CD4-positive, alpha-beta T cell (primary cell): Measurements from ENCODE around the gene ATP8A1. TPM values are rescaled to one million over a fixed set of nuclear protein-coding genes. Genes with fewer than 3 reads are reported as not detected.

Experiments used
- ATAC-seq: fragments of 200-7000 bp; cut with Tn5 transposase; one replicate; pipeline ENCODE4 v1.10.0; 2022; ENCODE audit warnings: mild to moderate bottlenecking; ENCODE audit not compliant: poor library complexity
- CTCF ChIA-PET: fragments of 350-600 bp; sonication (Branson Sonifier 250); formaldehyde crosslinking; loops from one replicate; lab custom pipeline; 2021; ENCODE audit warnings: antibody characterized with exemption, inconsistent platforms; lab: Charles Lee
- POLR2A ChIA-PET: fragments of 350-600 bp; sonication (Branson Sonifier 250); formaldehyde crosslinking; loops from one replicate; lab custom pipeline; 2021; ENCODE audit warnings: antibody characterized with exemption, inconsistent platforms; lab: Charles Lee
- DNase-seq, 14 experiments: peaks; one replicate each; pipeline ENCODE4 v3.0.0-alpha.2; 2013 to 2020; ENCODE audit warnings: mixed read lengths in 2 of 14
- H3K27ac ChIP-seq, 2 donors: one replicate each; pipeline versions ENCODE4 v1.5.1 to v1.7.0; 2013; ENCODE audit warnings: low read length in 2 of 2, low read depth in 1 of 2, mild to moderate bottlenecking in 1 of 2
- H3K27me3 ChIP-seq, 2 experiments: 1 replicate in 1 of 2; 2 replicates in 1 of 2; pipeline versions ENCODE4 v1.6.1 to v1.7.0; 2013; ENCODE audit warnings: low read length in 2 of 2, control low read depth in 1 of 2, mild to moderate bottlenecking in 1 of 2, moderate library complexity in 1 of 2; ENCODE audit not compliant: insufficient read depth in 2 of 2, control insufficient read depth in 1 of 2
- H3K36me3 ChIP-seq: one replicate; pipeline ENCODE4 v1.6.1; 2013; ENCODE audit warnings: low read length, control low read depth; ENCODE audit not compliant: insufficient read depth
- H3K4me1 ChIP-seq: one replicate; pipeline ENCODE4 v1.6.1; 2013; ENCODE audit warnings: low read length, control low read depth; ENCODE audit not compliant: insufficient read depth
- H3K4me3 ChIP-seq: one replicate; pipeline ENCODE4 v1.5.1; 2013; ENCODE audit warnings: mild to moderate bottlenecking, low read length, moderate library complexity
- H3K9me3 ChIP-seq, 2 experiments: 1 replicate in 1 of 2; 2 replicates in 1 of 2; pipeline versions ENCODE4 v1.6.1 to v1.7.0; 2013; ENCODE audit warnings: low read length in 2 of 2, mild to moderate bottlenecking in 2 of 2, control low read depth in 1 of 2, moderate library complexity in 1 of 2; ENCODE audit not compliant: control insufficient read depth in 1 of 2, insufficient read depth in 1 of 2
- H3K27ac Mint-ChIP-seq: one replicate; pipeline ENCODE4 v1.8.0; 2020; ENCODE audit warnings: mixed read lengths
- H3K27me3 Mint-ChIP-seq: one replicate; pipeline ENCODE4 v1.8.0; 2021; ENCODE audit warnings: mixed read lengths
- H3K36me3 Mint-ChIP-seq: one replicate; pipeline ENCODE4 v1.8.0; 2021; ENCODE audit warnings: low read depth, mixed read lengths
- H3K4me1 Mint-ChIP-seq: one replicate; pipeline ENCODE4 v1.8.0; 2021; ENCODE audit warnings: low read depth, mixed read lengths
- H3K4me3 Mint-ChIP-seq: one replicate; pipeline ENCODE4 v1.8.0; 2020; ENCODE audit warnings: mild to moderate bottlenecking, mixed read lengths
- H3K9me3 Mint-ChIP-seq: one replicate; pipeline ENCODE4 v1.8.0; 2020; ENCODE audit warnings: mixed read lengths
- CTCF ChIP-seq: fragments of 200-600 bp; IDR thresholded peaks from one replicate; pipeline ENCODE4 v1.8.0; 2022; ENCODE audit warnings: antibody characterized with exemption, mild to moderate bottlenecking
- intact Hi-C, 2 experiments: fragments of 100-400 bp; cut with DNase I in 1 of 2; cut with micrococcal nuclease in 1 of 2; formaldehyde crosslinking; loops; one replicate each; pipeline versions ENCODE4 v1.15.1 to v1.9.0; 2023 to 2025; cut with DNase I, micrococcal nuclease
- polyA plus RNA-seq, 2 donors: library from polyadenylated mRNA; unstranded; fragments of 120-200 nt; gene quantifications; one replicate each; pipeline ENCODE4 v1.2.1, GENCODE V29; 2013
- total RNA-seq, 174 experiments: library from RNA in 2 of 174; stranded (reverse) in 2 of 174; gene quantifications; one replicate each; pipeline ENCODE4 v1.2.3 and lab custom pipeline; 2021 to 2026

Gene ATP8A1
- total RNA-seq, result 10 to 100 TPM; 44.9 to 45.5 TPM
- polyA plus RNA-seq (2013, experiment 1 of 2), result 47.6 TPM
- 42.5 TPM for polyA plus RNA-seq (2013, experiment 2 of 2)
- total RNA-seq (lab: John Stamatoyannopoulos, UW), result 18.7 to 337 (median 105) reads per million in 172 experiments

- intact Hi-C loops, result loop anchor here (1.0 to 10.0 kb wide), 4 partner anchors 29 to 722 kb away; partner anchors contain the start of genes DCAF4L1 (in 1 of the 2) and TMEM33 (in 1 of the 2)
Measured at GRCh38 chr4:42656944-42657792, at the start of gene ATP8A1. Gene ATP8A1, minus strand, starts transcription at chr4:42657105. Its CDS starts 232 bp downstream, at chr4:42656873.

GRCh38 chr4:42706086-42706485 lies 49.2 kb upstream of the ATP8A1 start:
- Histone ChIP-seq H3K4me1 (no peaks in the 10 kb centered on the region), H3K9me3 (no peaks in the 10 kb centered on the region), H3K36me3 (no peaks in the 10 kb centered on the region), H3K4me3 (no peak overlapping the region), H3K27me3 (no peaks in the 10 kb centered on the region), H3K27ac (no peak overlapping the region)
- Mint-ChIP-seq H3K4me1 (no peaks in the 10 kb centered on the region), H3K36me3 (no peaks in the 10 kb centered on the region), H3K4me3 (no peak overlapping the region), H3K27me3 (peaks cover 10% of the 10 kb centered on the region), H3K9me3 (no peaks in the 10 kb centered on the region), H3K27ac (no peak overlapping the region)
- intact Hi-C loops, result no loop called here
- TF ChIP-seq CTCF, result no peak
- ChIA-PET CTCF (no interaction called here), POLR2A (no interaction called here)
- ATAC-seq (no peak), DNase-seq (no peak)

More at GRCh38 chr4:42656944-42657792, at the start of gene ATP8A1:
- peak within 1 kb of the TSS; percentile 71 to 91 for H3K27ac ChIP-seq
- Mint-ChIP-seq H3K4me3 (peak within 1 kb of the TSS; percentile 98), H3K4me1 (peaks cover 51% of the 10 kb centered on the region), H3K27ac (peak within 1 kb of the TSS; percentile 95), H3K27me3 (no peaks in the 10 kb centered on the region), H3K9me3 (peaks cover 2% of the 10 kb centered on the region), H3K36me3 (peaks cover 26% of the 10 kb centered on the region)
- H3K4me1 ChIP-seq, result peaks cover 25% of the 10 kb centered on the region
- ATAC-seq (peak; percentile 91), DNase-seq (peak; percentile 85 to 98 (median 92))
- TF ChIP-seq CTCF, result no peak
- no peaks in the 10 kb centered on the region for H3K36me3 ChIP-seq
- ChIA-PET CTCF (interaction anchor here (1.4 to 1.6 kb wide), 2 partner anchors 22 to 28 kb away, joined by 3 to 9 read pairs; no protein-coding TSS in a partner anchor), POLR2A (interaction anchor here (0.6 to 3.2 kb wide), 22 partner anchors 9 to 98 kb away, joined by 3 to 47 read pairs (median 4); no protein-coding TSS in a partner anchor)
- peak within 1 kb of the TSS; percentile 96 for H3K4me3 ChIP-seq
- H3K27me3 ChIP-seq, result no peaks in the 10 kb centered on the region
- no peaks in the 10 kb centered on the region for H3K9me3 ChIP-seq

GRCh38 chr4:42703813-42704212 lies 46.9 kb upstream of the ATP8A1 start:
- Histone ChIP-seq H3K4me3 (no peak overlapping the region), H3K36me3 (no peaks in the 10 kb centered on the region), H3K9me3 (no peaks in the 10 kb centered on the region), H3K27me3 (no peaks in the 10 kb centered on the region), H3K4me1 (no peaks in the 10 kb centered on the region), H3K27ac (no peak overlapping the region)
- H3K27ac Mint-ChIP-seq, result no peak overlapping the region
- H3K9me3 Mint-ChIP-seq, result peaks cover 5% of the 10 kb centered on the region
- no peaks in the 10 kb centered on the region for H3K4me1 Mint-ChIP-seq
- H3K27me3 Mint-ChIP-seq, result peaks cover 4% of the 10 kb centered on the region
- H3K36me3 Mint-ChIP-seq, result no peaks in the 10 kb centered on the region
- CTCF ChIA-PET, result no interaction called here
- intact Hi-C loops, result no loop called here
- POLR2A ChIA-PET, result interaction anchor here (0.7 kb wide), 1 partner anchor 112 kb away, joined by 4 read pairs; no protein-coding TSS in a partner anchor
- ATAC-seq, result no peak
- no peak overlapping the region for H3K4me3 Mint-ChIP-seq
- no peak for TF ChIP-seq CTCF
- DNase-seq, result no peak
